Heart right ventricle (tissue), 16 donors: ENCODE results near the gene VPS33A. TPM values are rescaled to one million over a fixed set of nuclear protein-coding genes. Genes with fewer than 3 reads are reported as not detected.

Source experiments
- ATAC-seq, 8 donors: fragments of 200-7000 bp; cut with Tn5 transposase; one replicate each; pipeline ENCODE4 v1.9.1; 2020; ENCODE audit warnings: mild to moderate bottlenecking in 8 of 8, moderate library complexity in 8 of 8, moderate number of reproducible peaks in 1 of 8
- DNase-seq, 2 donors: peaks; one replicate each; pipeline ENCODE4 v3.0.0-alpha.2; 2020
- H3K27ac ChIP-seq, 10 donors: fragments of 200-600 bp; sonication (generic) in 2 of 10; one replicate each; pipeline versions ENCODE4 v1.5.0 to v1.8.0; 2020 to 2022; ENCODE audit warnings: mild to moderate bottlenecking in 3 of 10
- H3K27me3 ChIP-seq, 7 donors: fragments of 200-600 bp; one replicate each; pipeline ENCODE4 v1.8.0; 2021 to 2022; ENCODE audit warnings: mild to moderate bottlenecking in 2 of 7
- H3K36me3 ChIP-seq, 9 donors: fragments of 200-600 bp; sonication (generic) in 1 of 9; one replicate each; pipeline versions ENCODE4 v1.5.0 to v1.8.0; 2020 to 2022; ENCODE audit warnings: mild to moderate bottlenecking in 2 of 9
- H3K4me1 ChIP-seq, 9 donors: fragments of 200-600 bp; sonication (generic) in 1 of 9; one replicate each; pipeline versions ENCODE4 v1.5.0 to v1.8.0; 2020 to 2022; ENCODE audit warnings: mild to moderate bottlenecking in 4 of 9
- H3K4me3 ChIP-seq, 10 donors: fragments of 200-600 bp; sonication (generic) in 2 of 10; one replicate each; pipeline versions ENCODE4 v1.5.0 to v1.8.0; 2020 to 2022; ENCODE audit warnings: mild to moderate bottlenecking in 7 of 10, moderate library complexity in 2 of 10
- H3K9me3 ChIP-seq, 11 donors: fragments of 200-600 bp in 10 of 11; sonication (generic) in 2 of 11; one replicate each; pipeline versions ENCODE4 v1.5.0 to v1.8.0; 2013 to 2022; ENCODE audit warnings: mild to moderate bottlenecking in 2 of 11, control low read depth in 1 of 11, moderate library complexity in 1 of 11
- CTCF ChIP-seq, 9 donors: fragments of 200-600 bp; sonication (generic) in 2 of 9; IDR thresholded peaks; one replicate each; pipeline versions ENCODE4 v1.5.0 to v1.8.0; 2021 to 2022; ENCODE audit warnings: antibody characterized with exemption in 9 of 9, mild to moderate bottlenecking in 5 of 9, moderate library complexity in 1 of 9
- WGBS, 2 donors: extraction: QIAGEN DNeasy Blood & Tissue Kit; methylation state at CpG; one replicate each; pipeline ENCODE4 v1.1.7; 2013; ENCODE audit warnings: inconsistent platforms in 1 of 2; 5-methylcytosine and 5-hydroxymethylcytosine counted together
- intact Hi-C, 10 donors: fragments of 100-400 bp; cut with DNase I; formaldehyde crosslinking; loops; one replicate each; pipeline versions ENCODE4 v1.11.1 to v1.14.2; 2022
- polyA plus RNA-seq, 2 donors: library from polyadenylated mRNA; stranded (reverse); fragments of 200-250 nt; gene quantifications; one replicate each; pipeline ENCODE4 v1.2.3, GENCODE V29; 2013
- total RNA-seq, 10 donors: library from RNA; stranded (reverse); fragmentation: NEBNext Ultra II Directional in 3 of 10; extraction: Animal tissue kit (Norgen Biotek cat#: 25700) in 3 of 10; gene quantifications; one replicate each; pipeline versions ENCODE4 v1.2.1 to v1.2.4, GENCODE V29; 2021 to 2023
- donor health status: Arrhythmogenic right ventricular cardiomyopathy.
- donor health status: ischemic (EF 13 %, LVEDD 7.1; RV severe dilation, severe dysfunction).
- donor health status: healthy with polysubstance abuse.
- donor health status: DM: no; HTN: yes; CAD: no.
- donor health status: DM: no; HTN: no; CAD: no.
- donor health status: ischemic (EF 25% LVEDD 6.9; RV normal size, moderate dysfunction).
- donor health status: ischemic (EF 25% LVEDD 5.7; RV mildly dilated, moderate dysfunction).
- donor health status: healthy.
- donor health status: DM: yes; HTN: yes; CAD: no.
- donor health status: Ischemic cardiomyopathy.
- donor health status: ischemic (EF 35%, LVEDD 5.7; RV mildly dilated, moderate dysfunction).
- donor health status: nonischemic (EF 11% LVEDD 7.7; RV severe dilation, severe dysfunction).
- donor health status: DM: yes; HTN: yes; CAD: no.
- donor health status: PGD.
- donor health status: ischemic (EF 29% LVEDD 5.4; RV normal size, mild dysfunction).
- donor health status: nonischemic (EF 23%, LVEDD 6.1; RV moderate dilation, normal function).

The VPS33A gene
- total and polyA plus RNA-seq, 12 donors: 4.5 to 17.3 (median 12.3) TPM

GRCh38 chr12:122303068-122303467, 36.8 kb upstream of the VPS33A start:
- Histone ChIP-seq H3K27me3 (no peaks in the 10 kb centered on the region), H3K9me3 (no peaks in the 10 kb centered on the region), H3K27ac (no peak overlapping the region), H3K4me3 (no peak overlapping the region), H3K4me1 (no peaks in the 10 kb centered on the region), H3K36me3 (peaks cover 0 to 98% (median 17%) of the 10 kb centered on the region in 9 donors)
- intact Hi-C loops: no loop called here
- DNase-seq (no peak), ATAC-seq (no peak)
- no peak for TF ChIP-seq CTCF (IDR thresholded peaks at IDR 0.05)
- 79 to 84% methylated on average over 4 of the region's 4 CpGs for WGBS, 2 donors

GRCh38 chr12:122298071-122298748, 31.9 kb upstream of the VPS33A start:
- Histone ChIP-seq H3K27me3 (no peaks in the 10 kb centered on the region), H3K9me3 (peaks cover 0 to 12% (median 0%) of the 10 kb centered on the region in 11 donors), H3K4me1 (no peaks in the 10 kb centered on the region), H3K4me3 (no peak overlapping the region), H3K27ac (no peak overlapping the region), H3K36me3 (peaks cover 0 to 97% (median 27%) of the 10 kb centered on the region in 9 donors)
- DNase-seq: no peak
- no peak for ATAC-seq
- TF ChIP-seq CTCF (IDR thresholded peaks at IDR 0.05): no peak
- intact Hi-C loops: no loop called here
- WGBS, 2 donors: 94 to 97% methylated on average over 14 of the region's 14 CpGs

GRCh38 chr12:122297494-122297893, 31.2 kb upstream of the VPS33A start:
- Histone ChIP-seq H3K36me3 (peaks cover 0 to 97% (median 27%) of the 10 kb centered on the region in 9 donors), H3K4me3 (no peak overlapping the region), H3K27ac (no peak overlapping the region), H3K4me1 (no peaks in the 10 kb centered on the region), H3K9me3 (peaks cover 0 to 12% (median 0%) of the 10 kb centered on the region in 11 donors), H3K27me3 (no peaks in the 10 kb centered on the region)
- DNase-seq (no peak), ATAC-seq (no peak)
- intact Hi-C loops: no loop called here
- no peak for TF ChIP-seq CTCF (IDR thresholded peaks at IDR 0.05)
- 93 to 94% methylated on average over 9 of the region's 9 CpGs for WGBS, 2 donors

- intact Hi-C loops: no loop called here
- Histone ChIP-seq H3K9me3 (peaks cover 0 to 12% (median 0%) of the 10 kb centered on the region in 11 donors), H3K36me3 (peaks cover 0 to 98% (median 35%) of the 10 kb centered on the region in 9 donors), H3K27me3 (no peaks in the 10 kb centered on the region), H3K4me3 (no peak overlapping the region), H3K27ac (no peak overlapping the region), H3K4me1 (no peaks in the 10 kb centered on the region)
- DNase-seq (no peak), ATAC-seq (no peak)
- no peak for TF ChIP-seq CTCF (IDR thresholded peaks at IDR 0.05)
These were observed 29.6 kb upstream of the VPS33A start for GRCh38 chr12:122295877-122296276.
